ENCODE data around the gene MAPT. TPM values are rescaled to one million over a fixed set of nuclear protein-coding genes. Genes with fewer than 3 reads are reported as not detected.
"Not testable (repeated sequence)": the region's sequence is repeated elsewhere in the genome, so short reads cannot be mapped to it uniquely, and the experiment has no call there.

Gene MAPT
- total RNA-seq, 2 donors from 2014 or later: 0.14 to 0.17 TPM

DNA sequence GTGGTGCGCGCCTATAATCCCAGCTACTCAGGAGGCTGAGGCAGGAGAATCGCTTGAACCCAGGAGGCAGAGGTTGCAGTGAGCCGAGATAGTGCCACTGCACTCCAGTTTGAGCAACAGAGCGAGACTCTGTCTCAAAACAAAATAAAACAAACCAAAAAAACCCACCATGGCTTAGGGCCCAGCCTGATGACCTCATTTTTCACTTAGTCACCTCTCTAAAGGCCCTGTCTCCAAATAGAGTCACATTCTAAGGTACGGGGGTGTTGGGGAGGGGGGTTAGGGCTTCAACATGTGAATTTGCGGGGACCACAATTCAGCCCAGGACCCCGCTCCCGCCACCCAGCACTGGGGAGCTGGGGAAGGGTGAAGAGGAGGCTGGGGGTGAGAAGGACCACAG, 103.3 kb downstream of the MAPT start:
- Mint-ChIP-seq H3K9me3 (no peaks in the 10 kb centered on the region), H3K4me3 (no peak overlapping the region)

DNA sequence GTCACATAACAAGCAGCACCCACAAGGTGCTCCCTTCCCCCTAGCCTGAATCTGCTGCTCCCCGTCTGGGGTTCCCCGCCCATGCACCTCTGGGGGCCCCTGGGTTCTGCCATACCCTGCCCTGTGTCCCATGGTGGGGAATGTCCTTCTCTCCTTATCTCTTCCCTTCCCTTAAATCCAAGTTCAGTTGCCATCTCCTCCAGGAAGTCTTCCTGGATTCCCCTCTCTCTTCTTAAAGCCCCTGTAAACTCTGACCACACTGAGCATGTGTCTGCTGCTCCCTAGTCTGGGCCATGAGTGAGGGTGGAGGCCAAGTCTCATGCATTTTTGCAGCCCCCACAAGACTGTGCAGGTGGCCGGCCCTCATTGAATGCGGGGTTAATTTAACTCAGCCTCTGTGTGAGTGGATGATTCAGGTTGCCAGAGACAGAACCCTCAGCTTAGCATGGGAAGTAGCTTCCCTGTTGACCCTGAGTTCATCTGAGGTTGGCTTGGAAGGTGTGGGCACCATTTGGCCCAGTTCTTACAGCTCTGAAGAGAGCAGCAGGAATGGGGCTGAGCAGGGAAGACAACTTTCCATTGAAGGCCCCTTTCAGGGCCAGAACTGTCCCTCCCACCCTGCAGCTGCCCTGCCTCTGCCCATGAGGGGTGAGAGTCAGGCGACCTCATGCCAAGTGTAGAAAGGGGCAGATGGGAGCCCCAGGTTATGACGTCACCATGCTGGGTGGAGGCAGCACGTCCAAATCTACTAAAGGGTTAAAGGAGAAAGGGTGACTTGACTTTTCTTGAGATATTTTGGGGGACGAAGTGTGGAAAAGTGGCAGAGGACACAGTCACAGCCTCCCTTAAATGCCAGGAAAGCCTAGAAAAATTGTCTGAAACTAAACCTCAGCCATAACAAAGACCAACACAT, 104.9 kb downstream of the MAPT start, which contains the start of gene STH:
TSS of gene STH (plus strand) at position 264 of the 913 bp plus-strand sequence. CDS start at position 294, 30 bp downstream.
- no peak for ATAC-seq
- no peak within 1 kb of the TSS for H3K4me3 Mint-ChIP-seq

More for the DNA sequence above, 103.3 kb downstream of the MAPT start:
- Mint-ChIP-seq H3K27me3 (no peaks in the 10 kb centered on the region), H3K4me1 (ENCODE audit: low read depth in 2 of 2) (peaks cover 0 to 4% of the 10 kb centered on the region in 2 donors), H3K27ac (no peak overlapping the region), H3K36me3 (no peaks in the 10 kb centered on the region)
- no peak for DNase-seq (ENCODE audit: low spot score)
- no peak for ATAC-seq

DNA sequence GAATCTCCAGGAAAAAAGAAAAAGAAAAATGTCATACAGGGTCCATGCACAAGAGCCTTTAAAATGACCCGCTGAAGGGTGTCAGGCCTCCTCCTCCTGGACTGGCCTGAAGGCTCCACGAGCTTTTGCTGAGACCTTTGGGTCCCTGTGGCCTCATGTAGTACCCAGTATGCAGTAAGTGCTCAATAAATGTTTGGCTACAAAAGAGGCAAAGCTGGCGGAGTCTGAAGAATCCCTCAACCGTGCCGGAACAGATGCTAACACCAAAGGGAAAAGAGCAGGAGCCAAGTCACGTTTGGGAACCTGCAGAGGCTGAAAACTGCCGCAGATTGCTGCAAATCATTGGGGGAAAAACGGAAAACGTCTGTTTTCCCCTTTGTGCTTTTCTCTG, 105.5 kb downstream of the MAPT start:
- Mint-ChIP-seq H3K4me1 (ENCODE audit: low read depth in 2 of 2) (peaks cover 4% of the 10 kb centered on the region in 2 donors), H3K9me3 (no peaks in the 10 kb centered on the region), H3K27me3 (no peaks in the 10 kb centered on the region), H3K36me3 (no peaks in the 10 kb centered on the region), H3K27ac (no peak overlapping the region), H3K4me3 (no peak overlapping the region)
- DNase-seq (ENCODE audit: low spot score) (no peak), ATAC-seq (no peak)

More for the DNA sequence above, 104.9 kb downstream of the MAPT start, which contains the start of gene STH:
- H3K4me1 Mint-ChIP-seq (ENCODE audit: low read depth in 2 of 2): peaks cover under 1 to 4% of the 10 kb centered on the region in 2 donors
- H3K36me3 Mint-ChIP-seq: no peaks in the 10 kb centered on the region
- no peak for DNase-seq (ENCODE audit: low spot score)
- H3K9me3 Mint-ChIP-seq: no peaks in the 10 kb centered on the region
- H3K27me3 Mint-ChIP-seq: no peaks in the 10 kb centered on the region
- no peak within 1 kb of the TSS for H3K27ac Mint-ChIP-seq

GRCh38 chr17:46000292-46000691, 105.9 kb downstream of the MAPT start:
- DNase-seq (ENCODE audit: low spot score) (no peak), ATAC-seq (no peak)
- H3K9me3 Mint-ChIP-seq: no peaks in the 10 kb centered on the region
- peaks cover 4 to 6% of the 10 kb centered on the region in 2 donors for H3K4me1 Mint-ChIP-seq (ENCODE audit: low read depth in 2 of 2)
- H3K4me3 Mint-ChIP-seq: no peak overlapping the region
- H3K27ac Mint-ChIP-seq: no peak overlapping the region
- H3K27me3 Mint-ChIP-seq: no peaks in the 10 kb centered on the region
- H3K36me3 Mint-ChIP-seq: no peaks in the 10 kb centered on the region

DNA sequence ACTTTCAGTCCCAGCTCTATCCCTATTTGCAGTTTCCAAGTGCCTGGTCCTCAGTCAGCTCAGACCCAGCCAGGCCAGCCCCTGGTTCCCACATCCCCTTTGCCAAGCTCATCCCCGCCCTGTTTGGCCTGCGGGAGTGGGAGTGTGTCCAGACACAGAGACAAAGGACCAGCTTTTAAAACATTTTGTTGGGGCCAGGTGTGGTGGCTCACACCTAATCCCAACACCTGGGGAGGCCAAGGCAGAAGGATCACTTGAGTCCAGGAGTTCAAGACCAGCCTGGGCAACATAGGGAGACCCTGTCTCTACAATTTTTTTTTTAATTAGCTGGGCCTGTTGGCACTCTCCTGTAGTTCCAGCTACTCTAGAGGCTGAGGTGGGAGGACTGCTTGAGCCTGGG, 106.4 kb downstream of the MAPT start:
- Mint-ChIP-seq H3K4me1 (ENCODE audit: low read depth in 2 of 2) (peaks cover 4 to 7% of the 10 kb centered on the region in 2 donors), H3K36me3 (no peaks in the 10 kb centered on the region), H3K9me3 (no peaks in the 10 kb centered on the region), H3K4me3 (no peak overlapping the region), H3K27me3 (no peaks in the 10 kb centered on the region), H3K27ac (no peak overlapping the region)
- ATAC-seq: no peak
- DNase-seq (ENCODE audit: low spot score): no peak

DNA sequence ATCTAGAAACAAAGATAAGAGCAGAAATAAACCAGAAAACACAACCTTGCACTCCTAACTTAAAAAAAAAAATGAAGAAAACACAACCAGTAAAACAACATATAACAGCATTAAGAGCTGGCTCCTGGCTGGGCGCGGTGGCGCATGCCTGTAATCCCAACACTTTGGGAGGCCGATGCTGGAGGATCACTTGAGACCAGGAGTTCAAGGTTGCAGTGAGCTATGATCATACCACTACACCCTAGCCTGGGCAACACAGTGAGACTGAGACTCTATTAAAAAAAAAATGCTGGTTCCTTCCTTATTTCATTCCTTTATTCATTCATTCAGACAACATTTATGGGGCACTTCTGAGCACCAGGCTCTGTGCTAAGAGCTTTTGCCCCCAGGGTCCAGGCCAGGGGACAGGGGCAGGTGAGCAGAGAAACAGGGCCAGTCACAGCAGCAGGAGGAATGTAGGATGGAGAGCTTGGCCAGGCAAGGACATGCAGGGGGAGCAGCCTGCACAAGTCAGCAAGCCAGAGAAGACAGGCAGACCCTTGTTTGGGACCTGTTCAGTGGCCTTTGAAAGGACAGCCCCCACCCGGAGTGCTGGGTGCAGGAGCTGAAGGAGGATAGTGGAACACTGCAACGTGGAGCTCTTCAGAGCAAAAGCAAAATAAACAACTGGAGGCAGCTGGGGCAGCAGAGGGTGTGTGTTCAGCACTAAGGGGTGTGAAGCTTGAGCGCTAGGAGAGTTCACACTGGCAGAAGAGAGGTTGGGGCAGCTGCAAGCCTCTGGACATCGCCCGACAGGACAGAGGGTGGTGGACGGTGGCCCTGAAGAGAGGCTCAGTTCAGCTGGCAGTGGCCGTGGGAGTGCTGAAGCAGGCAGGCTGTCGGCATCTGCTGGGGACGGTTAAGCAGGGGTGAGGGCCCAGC, 107.3 kb downstream of the MAPT start:
- no peaks in the 10 kb centered on the region for H3K36me3 Mint-ChIP-seq
- ATAC-seq: no peak
- DNase-seq (ENCODE audit: low spot score): no peak
- H3K27ac Mint-ChIP-seq: no peak overlapping the region
- H3K4me3 Mint-ChIP-seq: no peak overlapping the region
- H3K9me3 Mint-ChIP-seq: no peaks in the 10 kb centered on the region
- H3K4me1 Mint-ChIP-seq (ENCODE audit: low read depth in 2 of 2): peaks cover 4 to 7% of the 10 kb centered on the region in 2 donors
- no peaks in the 10 kb centered on the region for H3K27me3 Mint-ChIP-seq

- H3K4me1 Mint-ChIP-seq (ENCODE audit: low read depth in 2 of 2): peaks cover 4 to 7% of the 10 kb centered on the region in 2 donors
- H3K27me3 Mint-ChIP-seq: no peaks in the 10 kb centered on the region
- no peaks in the 10 kb centered on the region for H3K9me3 Mint-ChIP-seq
- ATAC-seq: peak; percentile 84 to 88
- no peak overlapping the region for H3K4me3 Mint-ChIP-seq
- H3K36me3 Mint-ChIP-seq: no peaks in the 10 kb centered on the region
- DNase-seq (ENCODE audit: low spot score): peak; percentile 70
- H3K27ac Mint-ChIP-seq: no peak overlapping the region
Measured at GRCh38 chr17:46002311-46002972, 108.1 kb downstream of the MAPT start.

- no peaks in the 10 kb centered on the region for H3K9me3 Mint-ChIP-seq
- H3K27me3 Mint-ChIP-seq: no peaks in the 10 kb centered on the region
- no peak overlapping the region for H3K27ac Mint-ChIP-seq
- ATAC-seq: peak; percentile 3 to 21
- no peaks in the 10 kb centered on the region for H3K36me3 Mint-ChIP-seq
- peaks cover 4 to 7% of the 10 kb centered on the region in 2 donors for H3K4me1 Mint-ChIP-seq (ENCODE audit: low read depth in 2 of 2)
- H3K4me3 Mint-ChIP-seq: no peak overlapping the region
- no peak for DNase-seq (ENCODE audit: low spot score)
Measured at GRCh38 chr17:46002973-46003316, 108.6 kb downstream of the MAPT start.

GRCh38 chr17:46003907-46004748, 109.8 kb downstream of the MAPT start:
- H3K36me3 Mint-ChIP-seq: no peaks in the 10 kb centered on the region
- H3K9me3 Mint-ChIP-seq: no peaks in the 10 kb centered on the region
- ATAC-seq: no peak
- no peak for DNase-seq (ENCODE audit: low spot score)
- H3K27me3 Mint-ChIP-seq: no peaks in the 10 kb centered on the region
- no peak overlapping the region for H3K4me3 Mint-ChIP-seq
- no peak overlapping the region for H3K27ac Mint-ChIP-seq
- peaks cover 4 to 7% of the 10 kb centered on the region in 2 donors for H3K4me1 Mint-ChIP-seq (ENCODE audit: low read depth in 2 of 2)

- not testable (repeated sequence) for H3K27ac Mint-ChIP-seq; H3K9me3 Mint-ChIP-seq; ATAC-seq; H3K27me3 Mint-ChIP-seq; H3K36me3 Mint-ChIP-seq; H3K4me1 Mint-ChIP-seq (ENCODE audit: low read depth in 2 of 2); H3K4me3 Mint-ChIP-seq; DNase-seq (ENCODE audit: low spot score)
Measured at GRCh38 chr17:46006082-46006481, 111.7 kb downstream of the MAPT start.

- Mint-ChIP-seq H3K27ac (no peak overlapping the region), H3K4me1 (ENCODE audit: low read depth in 2 of 2) (peaks cover 0 to 7% of the 10 kb centered on the region in 2 donors), H3K4me3 (no peak overlapping the region), H3K9me3 (no peaks in the 10 kb centered on the region), H3K36me3 (no peaks in the 10 kb centered on the region), H3K27me3 (no peaks in the 10 kb centered on the region)
- no peak for DNase-seq (ENCODE audit: low spot score)
- ATAC-seq: no peak
Measured at GRCh38 chr17:46007461-46007965, 113.2 kb downstream of the MAPT start.

- Mint-ChIP-seq H3K27ac (no peak overlapping the region), H3K27me3 (no peaks in the 10 kb centered on the region), H3K4me3 (no peak overlapping the region), H3K4me1 (ENCODE audit: low read depth in 2 of 2) (peaks cover 0 to 7% of the 10 kb centered on the region in 2 donors), H3K9me3 (no peaks in the 10 kb centered on the region), H3K36me3 (no peaks in the 10 kb centered on the region)
- no peak for DNase-seq (ENCODE audit: low spot score)
- no peak for ATAC-seq
Measured at GRCh38 chr17:46008591-46008990, 114.2 kb downstream of the MAPT start.
